HL-60/S4 (cell line): Measurements from ENCODE around the gene BLNK.

Experiments
- in situ Hi-C: fragments of 300-500 bp; cut with MboI; formaldehyde crosslinking; loops from 2 replicates; pipeline ENCODE4 v1.14.3; 2022; ENCODE audit warnings: low sequenced_read_pairs

Gene BLNK

DNA sequence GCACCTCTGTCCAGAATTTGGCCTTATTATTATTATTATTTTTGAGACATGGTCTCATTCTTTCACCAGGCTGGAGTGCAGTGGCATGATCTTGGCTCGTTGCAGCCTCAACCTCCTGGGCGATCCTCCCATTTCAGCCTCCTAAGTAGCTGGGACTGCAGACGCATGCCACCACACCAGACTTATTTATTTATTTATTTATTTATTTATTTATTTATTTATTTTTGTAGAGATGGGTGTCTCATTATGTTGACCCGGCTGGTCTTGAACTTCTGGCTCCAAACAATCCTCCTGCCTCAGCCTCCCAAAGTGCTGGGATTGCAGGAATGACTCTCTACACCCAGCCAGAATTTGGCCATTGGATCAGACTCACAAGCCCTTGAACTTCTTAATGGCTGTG is 6.4 kb downstream of the BLNK start:
- in situ Hi-C loops, result no loop called here

- in situ Hi-C loops, result no loop called here
Observed at GRCh38 chr10:96263669-96264068, 7.7 kb downstream of the BLNK start.

DNA sequence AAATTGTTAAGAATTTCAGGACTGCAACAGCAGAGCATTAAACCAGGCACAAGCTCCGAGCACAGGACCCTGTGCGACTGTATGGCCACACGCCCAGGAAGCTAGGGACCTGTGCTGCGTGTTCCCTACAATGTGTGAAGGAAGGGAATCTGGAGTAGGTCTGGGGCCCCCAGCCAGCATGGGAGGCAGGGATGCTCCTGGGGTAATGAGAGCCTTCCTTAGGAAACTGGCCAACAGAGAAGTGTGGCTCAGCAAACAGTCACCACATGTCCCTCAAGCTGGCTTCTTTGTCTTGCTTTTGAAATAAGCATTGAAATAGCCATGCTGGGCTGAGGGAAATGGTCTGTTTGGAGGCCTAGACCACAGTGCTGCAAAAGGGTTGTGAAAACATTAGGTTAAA is 8.2 kb downstream of the BLNK start:
- in situ Hi-C loops, result no loop called here

GRCh38 chr10:96261930-96262329 is 9.4 kb downstream of the BLNK start:
- in situ Hi-C loops, result no loop called here

GRCh38 chr10:96261132-96261531 is 10.2 kb downstream of the BLNK start:
- in situ Hi-C loops, result no loop called here

- in situ Hi-C loops, result no loop called here
Observed at GRCh38 chr10:96260014-96260413, 11.4 kb downstream of the BLNK start.

DNA sequence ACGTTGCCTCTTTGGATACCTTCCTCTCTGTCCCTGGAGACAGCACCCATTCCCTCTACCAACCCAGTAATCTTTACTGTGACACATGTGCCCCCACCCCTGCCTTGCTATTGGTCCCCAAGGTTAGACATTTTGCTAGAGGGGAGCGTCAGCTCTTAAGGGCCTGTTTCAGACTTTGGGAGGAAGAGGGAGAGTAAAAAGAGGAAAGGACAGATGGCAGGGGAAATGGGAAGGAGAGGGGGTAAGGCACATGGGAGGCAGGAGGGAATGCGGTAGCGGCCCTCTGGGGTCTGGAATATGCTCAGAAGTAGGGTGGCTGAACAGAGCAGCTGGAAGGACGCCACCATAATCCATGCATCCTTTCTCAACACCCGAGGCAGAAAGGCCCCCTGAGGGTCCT is 12.2 kb downstream of the BLNK start:
- in situ Hi-C loops, result no loop called here

DNA sequence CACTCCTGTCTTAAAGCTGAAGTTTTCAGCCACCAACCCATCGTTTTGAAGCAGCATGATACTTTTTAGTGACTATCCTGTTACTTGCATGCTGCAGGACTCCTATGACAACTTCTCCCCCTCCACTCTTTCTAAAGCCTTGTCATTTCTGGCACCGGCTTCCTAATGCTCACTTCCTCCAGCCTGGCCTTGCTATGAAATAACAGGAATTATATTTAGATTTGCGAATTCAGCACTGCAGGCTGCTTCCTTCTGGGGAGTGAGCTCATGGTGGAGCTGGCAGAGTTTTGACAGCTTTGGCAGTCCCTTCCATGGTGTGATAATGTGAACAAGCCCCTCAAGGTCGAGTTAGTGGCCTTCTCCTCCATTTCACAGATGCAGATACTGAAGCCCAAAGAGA is 13.4 kb downstream of the BLNK start:
- in situ Hi-C loops, result no loop called here

DNA sequence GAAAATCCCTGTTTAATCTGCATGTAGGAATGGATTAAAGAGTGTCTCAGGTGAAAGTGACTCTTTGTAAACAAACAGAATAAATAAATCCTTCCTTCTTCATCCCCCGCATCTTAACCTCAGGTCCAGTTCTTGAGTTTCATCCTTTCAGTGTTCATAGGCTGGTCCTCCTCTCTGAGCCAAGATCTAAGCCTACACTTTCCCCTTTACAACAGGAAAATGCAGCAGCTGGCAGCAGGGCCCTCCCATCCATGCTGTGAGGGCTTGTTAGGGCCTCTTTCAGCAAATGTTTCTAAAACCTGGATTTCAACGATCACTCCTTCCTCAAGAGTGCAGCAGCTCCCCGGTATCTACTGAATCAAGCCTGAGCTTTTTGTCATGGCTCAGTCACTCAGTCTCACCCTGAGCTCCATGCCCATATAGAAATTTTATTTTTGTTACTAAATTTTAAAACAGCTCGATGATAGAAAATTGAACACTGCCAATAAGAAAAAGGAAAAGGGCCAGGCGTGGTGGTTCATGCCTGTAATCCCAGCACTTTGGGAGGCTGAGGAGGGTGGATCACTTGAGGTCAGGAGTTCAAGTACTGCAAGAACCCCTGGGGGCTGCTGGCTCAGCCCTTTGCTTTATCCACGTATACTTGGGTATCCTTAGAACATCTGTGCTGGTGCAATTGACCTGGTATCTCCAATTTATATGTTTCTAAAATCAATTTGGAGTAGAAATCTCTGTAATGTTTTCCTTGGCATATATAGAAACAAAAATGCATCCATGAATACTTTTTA is 15.6 kb downstream of the BLNK start:
- in situ Hi-C loops, result no loop called here

GRCh38 chr10:96254976-96255375 is 16.4 kb downstream of the BLNK start:
- in situ Hi-C loops, result no loop called here

GRCh38 chr10:96252730-96253129 is 18.6 kb downstream of the BLNK start:
- in situ Hi-C loops, result no loop called here

- in situ Hi-C loops, result no loop called here
Observed at GRCh38 chr10:96250349-96250748, 21.0 kb downstream of the BLNK start.

DNA sequence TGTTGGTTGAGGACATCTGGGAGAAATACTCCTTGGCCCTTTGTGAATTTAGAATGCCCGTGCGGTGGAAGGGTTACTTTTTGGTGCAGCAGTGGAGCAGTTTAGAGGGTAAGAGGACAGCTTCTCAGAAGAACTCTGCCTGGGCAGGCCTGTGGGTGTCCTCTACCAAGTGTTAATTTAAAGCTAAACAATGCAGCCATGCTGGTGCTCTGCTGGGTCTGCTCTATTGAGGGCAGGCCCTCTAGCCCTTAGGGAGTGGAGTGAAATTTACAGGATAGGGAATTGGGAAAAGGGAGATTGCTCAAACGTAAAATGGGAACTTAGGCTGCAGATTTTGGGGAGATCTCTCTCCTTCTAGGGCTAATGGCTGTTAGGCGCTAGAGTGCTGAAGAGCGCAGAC is 22.1 kb downstream of the BLNK start:
- in situ Hi-C loops, result no loop called here

DNA sequence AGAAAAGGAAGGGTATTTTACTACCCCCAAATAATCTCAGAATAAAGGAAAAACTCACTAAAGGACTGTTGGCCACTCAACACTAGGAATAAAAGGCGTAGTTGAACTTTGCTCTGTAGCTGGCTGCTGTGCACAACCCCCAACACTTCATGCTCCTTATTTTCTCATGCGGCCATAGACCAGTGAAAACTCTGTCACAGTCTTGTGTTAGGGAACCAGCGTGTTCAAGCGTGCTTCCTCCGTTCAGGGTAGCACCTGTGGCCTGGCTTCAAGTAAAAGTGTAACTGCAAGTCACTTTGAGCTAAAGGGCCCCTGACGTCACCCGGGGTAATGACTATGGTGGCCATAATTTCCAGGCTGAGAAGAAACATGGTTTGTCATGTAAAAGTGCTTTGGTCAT is 27.0 kb downstream of the BLNK start:
- in situ Hi-C loops, result no loop called here

DNA sequence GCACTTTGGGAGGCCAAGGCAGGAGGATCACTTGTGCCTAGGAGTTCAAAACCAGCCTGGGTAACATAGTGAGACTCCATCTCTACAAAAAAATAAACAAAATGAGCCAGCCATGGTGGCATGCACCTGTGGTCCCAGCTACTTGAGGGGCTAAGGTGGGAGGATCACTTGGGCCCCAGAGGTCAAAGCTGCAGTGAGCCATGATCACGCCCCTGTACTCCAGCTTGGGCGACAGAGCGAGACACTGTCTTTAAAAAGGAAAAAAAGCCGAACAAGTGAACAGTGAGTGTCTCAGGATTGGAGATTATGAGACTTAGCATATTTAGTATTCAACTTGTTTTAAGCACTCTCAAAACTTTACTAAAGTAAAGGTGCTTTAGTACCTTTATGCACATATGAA is 28.1 kb downstream of the BLNK start:
- in situ Hi-C loops, result no loop called here

DNA sequence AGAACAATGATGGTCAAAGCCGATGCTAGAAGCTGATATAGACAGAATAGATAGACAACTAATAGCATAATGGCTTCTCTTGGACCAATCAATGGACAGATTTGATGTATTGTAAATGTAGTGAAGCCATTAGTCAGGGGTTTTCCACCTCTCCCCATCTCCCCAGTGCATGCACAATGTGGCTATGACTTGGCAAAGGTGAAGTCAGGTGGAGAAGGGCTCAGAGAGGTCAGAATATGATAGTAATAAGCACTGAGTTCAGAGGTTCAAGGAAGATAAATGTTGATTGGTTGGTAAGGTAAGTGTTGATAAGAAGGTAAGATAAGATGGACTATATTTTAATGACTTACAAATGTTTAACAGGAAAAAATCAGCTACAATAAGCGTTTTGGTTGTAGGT is 28.5 kb downstream of the BLNK start:
- in situ Hi-C loops, result no loop called here

DNA sequence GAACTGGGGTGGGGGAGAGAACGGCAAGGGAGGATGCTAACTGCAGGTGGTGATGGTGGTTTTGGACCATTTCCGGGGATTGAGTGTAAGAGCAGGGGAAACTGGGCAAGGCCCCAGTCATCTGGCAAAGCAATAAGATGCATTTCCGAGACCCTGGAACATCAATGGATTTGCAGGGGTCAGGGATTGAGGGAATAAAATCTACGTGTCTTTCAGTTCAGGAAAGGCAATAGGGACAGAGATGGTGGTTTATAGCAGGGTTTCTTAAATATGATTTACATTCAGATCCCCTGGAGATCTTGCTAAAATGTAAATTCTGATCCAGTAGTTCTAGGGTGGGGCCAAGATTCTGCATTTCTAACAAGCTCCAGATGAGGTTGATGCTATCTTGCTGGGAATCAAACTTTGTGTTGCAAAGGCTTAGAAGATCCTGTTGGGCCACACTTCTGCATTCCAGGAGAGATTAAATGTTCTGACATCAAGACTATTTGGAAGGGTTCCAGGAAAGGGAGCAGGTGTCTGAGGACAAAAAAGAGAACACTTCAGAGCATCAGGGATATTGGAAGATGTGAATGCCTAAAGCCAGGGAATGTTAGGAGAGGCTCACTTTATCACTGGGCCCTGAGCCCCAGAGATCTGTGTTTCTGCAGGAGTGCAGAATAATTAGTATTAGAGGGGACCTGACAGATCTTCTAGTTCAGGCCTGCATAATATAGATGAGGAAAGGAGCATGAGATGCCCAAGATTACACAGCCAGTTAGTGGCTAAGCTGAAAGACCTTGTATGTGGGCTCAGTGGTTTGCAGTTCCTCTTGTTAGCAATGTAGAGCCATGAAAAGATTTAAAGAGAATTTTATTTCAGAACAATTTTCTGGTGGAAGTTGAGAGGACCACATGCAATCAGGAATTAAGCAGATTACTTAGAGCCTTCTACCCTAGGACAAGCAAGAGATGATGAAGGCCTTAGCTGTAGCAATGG is 32.4 kb downstream of the BLNK start:
- in situ Hi-C loops, result no loop called here

DNA sequence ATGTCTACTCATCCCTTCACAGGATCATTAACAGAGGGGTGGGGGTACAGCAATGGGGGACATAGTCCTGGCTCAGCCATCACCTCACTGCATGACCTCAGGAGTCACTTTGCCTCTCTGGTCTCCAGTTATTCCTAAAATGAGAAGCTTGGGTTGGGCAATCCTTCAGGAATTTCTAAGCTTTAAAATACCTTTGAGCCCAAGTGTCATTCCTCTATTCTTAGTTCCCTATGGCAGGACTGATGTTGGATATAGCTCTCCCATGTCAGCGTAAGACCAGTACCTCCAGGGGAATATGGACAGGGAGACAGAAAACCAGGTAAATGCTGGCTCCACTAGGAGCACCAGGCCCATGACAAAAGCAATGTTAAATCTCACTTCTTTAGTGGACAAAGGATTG is 34.5 kb downstream of the BLNK start:
- in situ Hi-C loops, result no loop called here

- in situ Hi-C loops, result no loop called here
Observed at GRCh38 chr10:96236090-96236478, 35.3 kb downstream of the BLNK start.

GRCh38 chr10:96235326-96236089 is 35.9 kb downstream of the BLNK start:
- in situ Hi-C loops, result no loop called here

- in situ Hi-C loops, result no loop called here
Observed at GRCh38 chr10:96233959-96234358, 37.4 kb downstream of the BLNK start.
